ENCODE measurements around the gene CACNA1D. TPM values are rescaled to one million over a fixed set of nuclear protein-coding genes. Genes with fewer than 3 reads are reported as not detected.

The CACNA1D gene
- total RNA-seq, 4 donors from 2014 or later: 0.85 to 0.88 TPM; not detected in 2

DNA sequence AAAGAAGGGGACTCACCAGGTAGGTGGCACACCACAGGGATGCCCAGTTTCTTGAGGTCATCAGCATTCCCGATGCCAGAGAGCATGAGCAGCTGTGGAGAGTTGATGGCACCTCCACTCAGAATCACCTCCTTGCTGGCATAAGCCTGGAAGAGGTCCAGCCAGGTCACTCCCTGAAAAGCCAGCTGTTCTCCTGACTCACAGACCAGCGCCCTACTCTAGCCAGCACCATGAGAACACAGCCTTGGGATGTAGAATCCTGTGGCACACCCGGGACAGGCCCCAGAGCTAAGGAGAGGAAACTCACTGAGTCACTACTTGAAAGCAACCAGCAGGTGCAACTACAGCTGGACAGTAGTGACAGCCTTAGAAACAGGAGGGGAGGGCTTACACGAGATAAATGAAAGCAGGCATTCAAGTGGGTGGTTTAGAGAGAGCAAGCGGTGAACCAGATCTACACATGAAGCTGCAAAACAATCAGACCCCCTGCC is 327.3 kb downstream of the CACNA1D start:
- TF ChIP-seq, protein P1, sequence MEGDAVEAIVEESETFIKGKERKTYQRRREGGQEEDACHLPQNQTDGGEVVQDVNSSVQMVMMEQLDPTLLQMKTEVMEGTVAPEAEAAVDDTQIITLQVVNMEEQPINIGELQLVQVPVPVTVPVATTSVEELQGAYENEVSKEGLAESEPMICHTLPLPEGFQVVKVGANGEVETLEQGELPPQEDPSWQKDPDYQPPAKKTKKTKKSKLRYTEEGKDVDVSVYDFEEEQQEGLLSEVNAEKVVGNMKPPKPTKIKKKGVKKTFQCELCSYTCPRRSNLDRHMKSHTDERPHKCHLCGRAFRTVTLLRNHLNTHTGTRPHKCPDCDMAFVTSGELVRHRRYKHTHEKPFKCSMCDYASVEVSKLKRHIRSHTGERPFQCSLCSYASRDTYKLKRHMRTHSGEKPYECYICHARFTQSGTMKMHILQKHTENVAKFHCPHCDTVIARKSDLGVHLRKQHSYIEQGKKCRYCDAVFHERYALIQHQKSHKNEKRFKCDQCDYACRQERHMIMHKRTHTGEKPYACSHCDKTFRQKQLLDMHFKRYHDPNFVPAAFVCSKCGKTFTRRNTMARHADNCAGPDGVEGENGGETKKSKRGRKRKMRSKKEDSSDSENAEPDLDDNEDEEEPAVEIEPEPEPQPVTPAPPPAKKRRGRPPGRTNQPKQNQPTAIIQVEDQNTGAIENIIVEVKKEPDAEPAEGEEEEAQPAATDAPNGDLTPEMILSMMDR (IDR thresholded peaks at IDR 0.05; ENCODE audit: low read depth): no peak

DNA sequence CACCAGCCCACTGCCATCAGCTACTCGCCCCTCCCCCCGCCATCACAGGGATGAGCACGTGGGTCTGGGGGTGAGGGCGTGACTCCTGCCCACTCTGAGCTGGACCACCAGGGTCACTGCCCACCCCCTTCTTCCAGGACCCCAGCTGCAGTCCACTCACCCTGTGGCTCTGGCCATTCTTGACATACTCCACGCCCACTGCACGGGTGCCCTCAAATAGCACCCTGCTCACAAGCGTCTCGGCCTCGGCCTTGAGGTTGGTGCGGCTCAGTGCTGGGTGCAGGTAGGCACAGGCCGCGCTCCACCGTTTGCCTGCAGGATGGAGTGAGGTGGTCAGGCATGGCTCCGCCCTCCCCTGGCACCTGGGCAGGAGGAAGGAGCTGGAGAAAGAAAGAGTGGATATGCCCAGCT is 327.9 kb downstream of the CACNA1D start:
- TF ChIP-seq, protein P1 (IDR thresholded peaks at IDR 0.05; ENCODE audit: low read depth): no peak

DNA sequence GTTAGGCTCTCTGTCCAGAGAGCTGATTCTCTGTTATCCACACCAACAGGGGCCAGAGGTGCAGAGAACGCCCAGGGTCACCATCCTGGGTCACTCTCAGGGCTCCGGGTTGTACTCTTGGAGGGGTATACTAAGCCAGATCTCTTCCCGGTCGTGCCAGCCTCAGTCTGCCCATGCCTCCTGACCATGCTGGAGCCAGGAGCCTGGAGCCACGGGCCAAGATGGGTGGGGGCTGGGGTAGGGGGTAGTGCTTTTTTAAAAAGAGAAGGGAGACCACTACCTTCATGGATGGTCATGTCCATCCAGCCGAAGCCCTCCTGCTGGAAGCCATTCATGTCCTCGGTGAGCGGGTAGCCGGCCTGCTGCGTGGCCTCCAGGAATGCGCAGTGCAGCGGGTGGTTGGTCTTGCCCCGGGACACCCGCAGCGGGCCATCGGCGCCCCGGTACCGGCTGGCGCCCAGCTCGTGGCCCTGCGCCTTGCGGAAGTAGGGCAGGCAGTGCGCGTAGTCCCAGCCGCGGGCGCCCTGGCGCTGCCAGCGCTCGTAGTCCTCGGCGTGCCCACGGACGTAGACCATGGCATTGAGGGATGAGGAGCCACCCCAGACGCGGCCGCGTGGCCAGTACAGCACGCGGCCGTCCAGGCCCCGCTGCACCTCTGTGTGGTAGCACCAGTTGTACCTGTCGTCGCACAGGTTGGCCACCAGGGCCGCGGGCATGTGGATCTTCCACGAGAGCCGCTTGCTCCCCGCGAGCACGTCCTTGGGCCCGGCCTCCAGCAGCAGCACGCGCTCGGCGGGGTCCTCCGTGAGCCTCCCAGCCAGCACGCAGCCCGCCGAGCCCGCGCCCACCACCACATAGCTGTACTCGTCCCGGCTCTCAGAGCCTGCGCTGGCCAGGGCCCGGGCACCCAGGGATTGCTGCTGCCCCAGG is 328.9 kb downstream of the CACNA1D start:
- TF ChIP-seq, protein P1 (IDR thresholded peaks at IDR 0.05; ENCODE audit: low read depth): no peak

DNA sequence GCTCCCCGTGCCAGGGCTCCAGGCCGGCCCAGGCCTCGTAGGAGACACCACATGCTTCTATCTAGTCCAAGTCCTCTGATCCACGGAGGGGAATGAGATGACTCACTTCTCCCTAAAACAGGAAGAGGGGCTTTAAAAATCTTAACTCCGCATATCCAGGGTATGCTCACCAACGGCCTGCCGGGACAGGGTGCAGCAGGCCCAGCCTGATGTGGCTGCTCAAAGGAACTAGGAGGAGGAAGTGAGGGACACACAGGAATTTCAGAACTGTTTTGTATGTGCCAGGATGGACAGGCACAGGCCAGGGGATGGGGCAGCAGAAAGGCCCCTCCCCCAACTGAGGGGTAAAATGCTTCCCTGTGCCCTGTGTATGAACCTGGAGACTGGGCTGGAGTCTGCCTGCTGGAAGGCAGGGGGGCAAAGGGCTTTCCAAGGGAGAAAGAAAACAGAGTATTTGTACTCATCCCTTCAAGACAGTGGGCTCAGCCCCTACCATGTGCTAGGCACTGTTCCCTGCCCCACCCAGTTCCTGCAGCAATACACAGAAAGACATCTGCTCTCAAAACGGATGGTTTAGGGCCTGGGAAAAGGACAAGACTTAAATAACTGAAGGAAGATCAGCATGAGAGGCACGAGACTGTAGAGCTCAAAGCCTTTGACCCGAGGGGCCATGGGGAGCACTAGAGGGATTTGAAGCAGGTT is 329.7 kb downstream of the CACNA1D start:
- TF ChIP-seq, protein P1 (IDR thresholded peaks at IDR 0.05; ENCODE audit: low read depth): no peak

DNA sequence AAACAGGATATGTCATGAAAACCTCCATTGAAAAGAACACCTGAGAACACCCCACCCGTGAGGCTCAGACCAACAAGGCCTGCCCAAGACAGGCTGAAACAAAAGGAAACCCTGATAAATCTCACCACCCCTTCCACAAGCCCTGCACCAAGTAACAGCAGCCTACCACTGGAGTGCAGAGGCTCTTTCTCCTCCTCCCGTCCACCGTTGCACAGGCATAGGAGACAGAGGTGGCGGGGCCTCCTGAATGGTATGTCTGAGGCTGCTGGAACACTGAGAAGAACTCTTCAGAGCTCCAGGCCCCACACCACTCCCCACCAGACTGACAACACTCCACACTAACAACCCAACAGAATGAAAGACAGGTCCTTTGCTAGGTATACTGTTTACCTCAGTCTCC is 330.4 kb downstream of the CACNA1D start:
- TF ChIP-seq, protein P1 (IDR thresholded peaks at IDR 0.05; ENCODE audit: low read depth): no peak

DNA sequence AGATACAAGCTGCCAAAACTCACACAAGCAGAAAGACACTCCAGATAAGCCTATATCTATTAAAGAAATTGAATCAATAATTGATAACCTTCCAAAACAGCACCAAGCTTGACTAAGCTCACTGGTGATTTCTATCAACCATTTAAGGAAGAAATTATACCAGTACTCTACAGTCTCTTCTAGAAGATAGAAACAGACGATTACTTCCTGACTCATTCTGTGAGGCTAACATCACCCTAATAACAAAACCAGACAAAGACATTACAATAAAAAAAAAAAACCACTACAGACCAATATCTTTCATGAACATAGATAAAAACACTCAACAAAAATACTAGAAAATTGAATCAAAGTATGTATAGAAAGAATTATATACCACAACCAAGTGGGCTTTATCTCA is 331.6 kb downstream of the CACNA1D start:
- TF ChIP-seq, protein P1 (IDR thresholded peaks at IDR 0.05; ENCODE audit: low read depth): no peak

DNA sequence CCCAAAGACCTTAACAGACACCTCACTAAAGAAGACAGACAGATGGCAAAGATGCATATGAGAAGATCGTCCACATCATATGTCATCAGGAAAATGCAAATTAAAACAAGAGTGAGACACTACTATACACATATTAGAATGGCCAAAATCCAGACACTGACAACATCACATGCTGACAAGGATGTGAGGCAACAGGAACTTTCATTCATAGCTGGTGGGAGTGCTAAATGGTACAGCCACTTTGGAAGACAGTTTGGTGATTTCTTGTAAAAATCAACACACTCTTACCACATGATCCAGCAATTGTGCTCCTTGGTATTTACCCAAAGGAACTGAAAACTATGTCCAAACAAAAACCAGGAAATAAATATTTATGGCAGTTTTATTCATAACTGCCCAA is 334.2 kb downstream of the CACNA1D start:
- TF ChIP-seq, protein P1 (IDR thresholded peaks at IDR 0.05; ENCODE audit: low read depth): no peak

All from subcutaneous adipose tissue (tissue), 4 donors.